ENCODE measurements around the gene EGFLAM.

DNA sequence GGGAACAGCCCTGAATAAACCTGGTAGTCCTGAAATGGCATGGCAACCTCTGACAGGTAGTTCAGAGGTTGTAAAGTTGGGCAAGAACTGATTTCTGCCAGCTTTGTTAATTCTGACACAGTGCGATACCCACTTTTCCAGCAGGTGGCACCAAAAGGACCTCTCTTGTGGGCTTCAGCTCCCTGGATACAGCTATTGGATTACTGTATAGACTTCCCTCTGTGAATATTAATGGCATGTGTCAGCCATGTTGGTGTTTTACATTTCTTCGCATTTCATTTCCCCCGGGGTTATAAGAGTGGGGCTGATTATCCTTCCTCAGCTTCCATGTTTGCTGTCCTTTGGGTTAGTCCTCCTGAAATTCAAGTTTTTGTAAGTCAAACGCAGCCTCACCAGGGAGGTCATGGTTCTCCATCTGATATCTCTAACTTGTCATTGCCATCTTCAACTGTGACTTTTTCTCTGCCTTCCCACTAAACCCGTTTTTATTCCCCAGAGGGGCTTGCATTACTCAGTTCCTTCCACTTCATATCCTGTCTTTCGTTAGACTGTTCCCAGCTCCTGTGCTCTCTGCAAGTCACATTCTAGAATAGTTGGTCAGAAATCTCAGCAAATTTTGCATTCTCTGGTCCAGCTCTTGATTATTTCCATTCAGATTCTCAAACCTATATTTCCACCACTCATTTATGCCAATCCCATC is 162.5 kb downstream of the EGFLAM start:
- no peak for TF ChIP-seq HNRNPL (IDR thresholded peaks at IDR 0.05; ENCODE audit: low read depth, low read length)
- TF ChIP-seq PRPF4 (IDR thresholded peaks at IDR 0.05; ENCODE audit: insufficient read depth, low read depth, low read length, poor library complexity, severe bottlenecking) = no peak
- TF ChIP-seq, protein P1, sequence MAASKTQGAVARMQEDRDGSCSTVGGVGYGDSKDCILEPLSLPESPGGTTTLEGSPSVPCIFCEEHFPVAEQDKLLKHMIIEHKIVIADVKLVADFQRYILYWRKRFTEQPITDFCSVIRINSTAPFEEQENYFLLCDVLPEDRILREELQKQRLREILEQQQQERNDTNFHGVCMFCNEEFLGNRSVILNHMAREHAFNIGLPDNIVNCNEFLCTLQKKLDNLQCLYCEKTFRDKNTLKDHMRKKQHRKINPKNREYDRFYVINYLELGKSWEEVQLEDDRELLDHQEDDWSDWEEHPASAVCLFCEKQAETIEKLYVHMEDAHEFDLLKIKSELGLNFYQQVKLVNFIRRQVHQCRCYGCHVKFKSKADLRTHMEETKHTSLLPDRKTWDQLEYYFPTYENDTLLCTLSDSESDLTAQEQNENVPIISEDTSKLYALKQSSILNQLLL (CRISPR knock-in tag; IDR thresholded peaks at IDR 0.05; ENCODE audit: borderline replicate concordance) = no peak
- TF ChIP-seq, protein P2, sequence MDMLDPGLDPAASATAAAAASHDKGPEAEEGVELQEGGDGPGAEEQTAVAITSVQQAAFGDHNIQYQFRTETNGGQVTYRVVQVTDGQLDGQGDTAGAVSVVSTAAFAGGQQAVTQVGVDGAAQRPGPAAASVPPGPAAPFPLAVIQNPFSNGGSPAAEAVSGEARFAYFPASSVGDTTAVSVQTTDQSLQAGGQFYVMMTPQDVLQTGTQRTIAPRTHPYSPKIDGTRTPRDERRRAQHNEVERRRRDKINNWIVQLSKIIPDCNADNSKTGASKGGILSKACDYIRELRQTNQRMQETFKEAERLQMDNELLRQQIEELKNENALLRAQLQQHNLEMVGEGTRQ (CRISPR knock-in tag; IDR thresholded peaks at IDR 0.05) = no peak
- no peak for TF ChIP-seq SNRNP70 (optimal IDR thresholded peaks at IDR 0.05; ENCODE audit: low read depth, low read length)
- TF ChIP-seq CTBP1 (IDR thresholded peaks at IDR 0.05; ENCODE audit: borderline replicate concordance) = no peak
- TF ChIP-seq CHD2 (IDR thresholded peaks at IDR 0.05; ENCODE audit: low read depth, low read length) = no peak
- TF ChIP-seq ZNF766 (CRISPR knock-in tag; conservative IDR thresholded peaks at IDR 0.05) = no peak
- no peak for TF ChIP-seq BRCA1 (IDR thresholded peaks at IDR 0.05)
- TF ChIP-seq BRCA1 (CRISPR knock-in tag; IDR thresholded peaks at IDR 0.05) = no peak
- no peak for TF ChIP-seq FIP1L1 (IDR thresholded peaks at IDR 0.05; ENCODE audit: low read depth, low read length, poor library complexity, severe bottlenecking)

All from K562 (cell line).